Trophoblast cell (in vitro differentiated cells and primary cell): ENCODE measurements around the gene LRPPRC.

Source experiments
- DNase-seq, 2 donors: peaks; one replicate each; pipeline ENCODE4 v3.0.0-alpha.2; 2016
- H2AFZ ChIP-seq: 2 replicates; pipeline ENCODE4 v1.6.1; 2013; ENCODE audit warnings: low read length, moderate library complexity, mild to moderate bottlenecking; ENCODE audit not compliant: insufficient read depth, poor library complexity
- H2AK5ac ChIP-seq: 2 replicates; pipeline ENCODE4 v1.6.1; 2013; ENCODE audit warnings: mild to moderate bottlenecking, low read length
- H2BK120ac ChIP-seq: 2 replicates; pipeline ENCODE4 v1.6.1; 2013; ENCODE audit warnings: low read length, mild to moderate bottlenecking, moderate library complexity; ENCODE audit not compliant: insufficient read depth, poor library complexity
- H2BK12ac ChIP-seq: 2 replicates; pipeline ENCODE4 v1.6.1; 2013; ENCODE audit warnings: mild to moderate bottlenecking, low read length, moderate library complexity
- H2BK5ac ChIP-seq: 2 replicates; pipeline ENCODE4 v1.6.1; 2013; ENCODE audit warnings: low read length, low read depth, moderate library complexity, mild to moderate bottlenecking; ENCODE audit not compliant: poor library complexity
- H3K14ac ChIP-seq: 2 replicates; pipeline ENCODE4 v1.6.1; 2013; ENCODE audit warnings: mild to moderate bottlenecking, low read length
- H3K18ac ChIP-seq: 2 replicates; pipeline ENCODE4 v1.6.1; 2013; ENCODE audit warnings: mild to moderate bottlenecking, low read length
- H3K23ac ChIP-seq: 2 replicates; pipeline ENCODE4 v1.6.1; 2013; ENCODE audit warnings: low read length
- H3K27ac ChIP-seq: 2 replicates; pipeline ENCODE4 v1.5.1; 2013; ENCODE audit warnings: low read depth, mild to moderate bottlenecking, inconsistent platforms, low read length, moderate library complexity
- H3K27me3 ChIP-seq: 2 replicates; pipeline ENCODE4 v1.6.1; 2013; ENCODE audit warnings: inconsistent platforms, mild to moderate bottlenecking, low read length, moderate library complexity; ENCODE audit not compliant: insufficient read depth
- H3K36me3 ChIP-seq, 2 experiments: 1 replicate in 1 of 2; 2 replicates in 1 of 2; pipeline ENCODE4 v1.6.1; 2013; ENCODE audit warnings: low read length in 2 of 2, mild to moderate bottlenecking in 2 of 2, moderate library complexity in 1 of 2; ENCODE audit not compliant: insufficient read depth in 2 of 2, control insufficient read depth in 1 of 2
- H3K4ac ChIP-seq: 2 replicates; pipeline ENCODE4 v1.6.1; 2013; ENCODE audit warnings: low read depth, mild to moderate bottlenecking, low read length, moderate library complexity
- H3K4me1 ChIP-seq, 2 experiments: 1 replicate in 1 of 2; 2 replicates in 1 of 2; pipeline ENCODE4 v1.6.1; 2013; ENCODE audit warnings: low read length in 2 of 2, mild to moderate bottlenecking in 2 of 2, moderate library complexity in 1 of 2; ENCODE audit not compliant: insufficient read depth in 2 of 2, control insufficient read depth in 1 of 2
- H3K4me2 ChIP-seq: 2 replicates; pipeline ENCODE4 v1.6.1; 2013; ENCODE audit warnings: inconsistent platforms, mild to moderate bottlenecking, low read length, moderate library complexity
- H3K4me3 ChIP-seq: 2 replicates; pipeline ENCODE4 v1.5.1; 2013; ENCODE audit warnings: mild to moderate bottlenecking, low read depth, low read length, inconsistent platforms
- H3K79me1 ChIP-seq: one replicate; pipeline ENCODE4 v1.6.1; 2013; ENCODE audit warnings: low read length
- H3K79me2 ChIP-seq: 2 replicates; pipeline ENCODE4 v1.6.1; 2013; ENCODE audit warnings: low read length, mild to moderate bottlenecking; ENCODE audit not compliant: control insufficient read depth, insufficient read depth, poor library complexity
- H3K9ac ChIP-seq: 2 replicates; pipeline ENCODE4 v1.6.1; 2013; ENCODE audit warnings: mild to moderate bottlenecking, low read length
- H3K9me3 ChIP-seq: 2 replicates; pipeline ENCODE4 v1.6.1; 2013; ENCODE audit warnings: low read depth, mild to moderate bottlenecking, control low read depth, inconsistent platforms, low read length; ENCODE audit not compliant: insufficient read depth
- H4K12ac ChIP-seq: 2 replicates; pipeline ENCODE4 v1.6.1; 2013; ENCODE audit warnings: low read depth, mild to moderate bottlenecking, low read length, moderate library complexity
- H4K8ac ChIP-seq: 2 replicates; pipeline ENCODE4 v1.6.1; 2013; ENCODE audit warnings: low read depth, mild to moderate bottlenecking, low read length, moderate library complexity
- H4K91ac ChIP-seq: one replicate; pipeline ENCODE4 v1.6.1; 2013; ENCODE audit warnings: low read depth, mild to moderate bottlenecking, low read length, moderate library complexity
- WGBS: extraction: QIAGEN DNeasy Blood & Tissue Kit; methylation state at CpG from one replicate; pipeline ENCODE4 v1.1.7; 2013; ENCODE audit warnings: missing lambda C conversion rate; ENCODE audit not compliant: insufficient read length, insufficient coverage; ENCODE audit errors: extremely low coverage; 5-methylcytosine and 5-hydroxymethylcytosine counted together

The LRPPRC gene

GRCh38 chr2:43879261-43879660, 116.5 kb downstream of the LRPPRC start:
- H3K4me3 ChIP-seq = no peak overlapping the region
- no peak overlapping the region for H2AK5ac ChIP-seq
- no peaks in the 10 kb centered on the region for H3K9me3 ChIP-seq
- H3K27ac ChIP-seq = no peak overlapping the region
- no peaks in the 10 kb centered on the region for H3K27me3 ChIP-seq
- no peaks in the 10 kb centered on the region for H3K79me1 ChIP-seq
- H4K12ac ChIP-seq = no peak overlapping the region
- H2AFZ ChIP-seq = no peak overlapping the region
- no peak overlapping the region for H3K23ac ChIP-seq
- no peaks in the 10 kb centered on the region for H3K79me2 ChIP-seq
- H2BK120ac ChIP-seq = no peak overlapping the region
- no peaks in the 10 kb centered on the region for H3K4me1 ChIP-seq
- DNase-seq = no peak
- no peak overlapping the region for H3K18ac ChIP-seq
- no peak overlapping the region for H2BK5ac ChIP-seq
- no peak overlapping the region for H3K14ac ChIP-seq
- no peak overlapping the region for H3K9ac ChIP-seq
- no peak overlapping the region for H4K8ac ChIP-seq
- H4K91ac ChIP-seq = no peak overlapping the region
- WGBS = no CpG with 5 or more reads among the region's 5 CpGs
- H3K4me2 ChIP-seq = no peak overlapping the region
- H3K36me3 ChIP-seq = no peaks in the 10 kb centered on the region
- H2BK12ac ChIP-seq = no peak overlapping the region
- H3K4ac ChIP-seq = no peak overlapping the region

DNA sequence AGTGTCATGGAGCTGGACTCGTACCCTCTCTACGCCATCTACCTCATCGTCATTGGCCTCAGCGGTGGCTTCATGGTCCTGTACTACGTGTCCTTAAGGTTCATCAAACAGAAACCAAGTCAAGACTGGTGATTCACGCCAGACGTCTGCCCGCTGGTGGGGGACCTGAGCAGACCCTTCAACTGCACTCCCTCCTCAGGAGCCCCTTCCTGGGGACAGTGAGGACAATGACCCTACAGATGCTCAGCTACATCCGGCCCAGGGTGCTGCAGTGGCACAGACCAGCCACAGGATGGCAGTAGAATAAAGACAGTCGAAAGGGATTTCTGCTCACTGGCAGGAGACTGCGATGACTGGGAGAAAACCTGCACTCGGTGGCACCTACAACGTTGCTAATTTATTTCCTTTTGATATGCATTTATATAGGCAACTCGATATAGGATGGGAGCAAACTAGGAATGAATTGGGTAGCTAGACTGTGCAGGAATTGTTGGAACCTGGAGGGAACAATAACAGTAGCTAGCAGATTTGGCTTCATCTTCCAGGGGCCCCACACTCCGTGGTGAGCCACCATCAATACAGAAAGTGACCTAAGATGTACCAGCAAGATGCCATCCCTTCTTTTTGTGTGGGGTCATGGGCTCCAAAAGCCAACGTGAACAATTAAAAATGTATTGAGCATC, 117.9 kb downstream of the LRPPRC start:
- Histone ChIP-seq H4K91ac (no peak overlapping the region), H3K4me1 (no peaks in the 10 kb centered on the region)
- no CpG with 5 or more reads among the region's 16 CpGs for WGBS

DNA sequence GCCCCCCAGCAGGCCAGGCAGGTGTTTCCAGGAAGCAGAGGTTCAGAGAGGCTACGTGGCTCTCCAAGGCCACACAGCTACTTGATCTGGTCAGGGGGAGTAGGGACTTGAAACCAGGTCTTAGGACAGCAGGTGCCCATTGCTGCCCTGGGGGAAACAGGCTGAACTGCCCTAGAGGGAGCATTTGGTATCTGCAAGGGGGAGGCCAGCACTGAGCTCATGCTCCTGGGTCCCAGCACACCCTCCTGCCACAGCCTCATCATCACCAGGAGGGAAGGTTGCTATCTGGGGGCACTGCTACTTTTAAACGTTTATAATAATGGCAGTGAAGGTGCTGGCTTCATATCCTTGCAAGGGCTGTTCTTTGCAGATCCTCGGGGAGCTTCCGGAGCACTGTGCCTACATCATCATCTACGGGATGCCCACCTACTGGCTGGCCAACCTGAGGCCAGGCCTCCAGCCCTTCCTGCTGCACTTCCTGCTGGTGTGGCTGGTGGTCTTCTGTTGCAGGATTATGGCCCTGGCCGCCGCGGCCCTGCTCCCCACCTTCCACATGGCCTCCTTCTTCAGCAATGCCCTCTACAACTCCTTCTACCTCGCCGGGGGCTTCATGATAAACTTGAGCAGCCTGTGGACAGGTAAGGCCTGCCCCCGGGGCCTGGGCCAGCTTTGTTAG, 120.9 kb downstream of the LRPPRC start:
- H4K12ac ChIP-seq = no peak overlapping the region
- H3K36me3 ChIP-seq = no peaks in the 10 kb centered on the region
- H4K8ac ChIP-seq = no peak overlapping the region
- no peaks in the 10 kb centered on the region for H3K4me1 ChIP-seq
- no peak overlapping the region for H2AFZ ChIP-seq
- no peak overlapping the region for H2BK120ac ChIP-seq
- no peak overlapping the region for H3K23ac ChIP-seq
- H3K27ac ChIP-seq = no peak overlapping the region
- no peak overlapping the region for H2AK5ac ChIP-seq
- H3K79me1 ChIP-seq = no peaks in the 10 kb centered on the region
- H3K9me3 ChIP-seq = no peaks in the 10 kb centered on the region
- no peaks in the 10 kb centered on the region for H3K27me3 ChIP-seq
- H3K79me2 ChIP-seq = no peaks in the 10 kb centered on the region
- no peak overlapping the region for H3K4ac ChIP-seq
- H2BK5ac ChIP-seq = no peak overlapping the region
- H3K14ac ChIP-seq = no peak overlapping the region
- WGBS = no CpG with 5 or more reads among the region's 11 CpGs
- H3K18ac ChIP-seq = no peak overlapping the region
- H3K4me3 ChIP-seq = no peak overlapping the region
- H4K91ac ChIP-seq = no peak overlapping the region
- no peak overlapping the region for H3K9ac ChIP-seq
- DNase-seq = no peak
- H3K4me2 ChIP-seq = no peak overlapping the region
- H2BK12ac ChIP-seq = no peak overlapping the region

More for the DNA sequence above, 117.9 kb downstream of the LRPPRC start:
- no peaks in the 10 kb centered on the region for H3K27me3 ChIP-seq
- H3K4me3 ChIP-seq = no peak overlapping the region
- H3K18ac ChIP-seq = no peak overlapping the region
- no peaks in the 10 kb centered on the region for H3K9me3 ChIP-seq
- no peak overlapping the region for H2AK5ac ChIP-seq
- no peak overlapping the region for H3K4me2 ChIP-seq
- peak overlapping the region; percentile 25 for H4K8ac ChIP-seq
- no peaks in the 10 kb centered on the region for H3K36me3 ChIP-seq
- no peak overlapping the region for H3K23ac ChIP-seq
- H3K14ac ChIP-seq = no peak overlapping the region
- H3K4ac ChIP-seq = no peak overlapping the region
- peak; percentile 58 to 85 for DNase-seq
- no peak overlapping the region for H2AFZ ChIP-seq
- no peak overlapping the region for H2BK12ac ChIP-seq
- H3K79me1 ChIP-seq = no peaks in the 10 kb centered on the region
- H3K79me2 ChIP-seq = no peaks in the 10 kb centered on the region
- H2BK120ac ChIP-seq = no peak overlapping the region
- H3K9ac ChIP-seq = no peak overlapping the region
- H2BK5ac ChIP-seq = no peak overlapping the region
- H3K27ac ChIP-seq = no peak overlapping the region
- H4K12ac ChIP-seq = no peak overlapping the region

GRCh38 chr2:43872151-43872550, 123.6 kb downstream of the LRPPRC start:
- Histone ChIP-seq H3K18ac (no peak overlapping the region), H4K91ac (no peak overlapping the region), H3K36me3 (no peaks in the 10 kb centered on the region), H2AFZ (no peak overlapping the region), H3K79me2 (no peaks in the 10 kb centered on the region), H2BK5ac (no peak overlapping the region), H3K23ac (no peak overlapping the region), H3K4me3 (no peak overlapping the region), H3K79me1 (no peaks in the 10 kb centered on the region), H3K9me3 (no peaks in the 10 kb centered on the region), H3K14ac (no peak overlapping the region), H4K12ac (no peak overlapping the region), H4K8ac (no peak overlapping the region), H3K4me2 (no peak overlapping the region), H2AK5ac (no peak overlapping the region), H2BK12ac (no peak overlapping the region), H3K9ac (no peak overlapping the region), H3K4ac (no peak overlapping the region), H2BK120ac (no peak overlapping the region), H3K4me1 (no peaks in the 10 kb centered on the region), H3K27ac (no peak overlapping the region), H3K27me3 (no peaks in the 10 kb centered on the region)
- no peak for DNase-seq
- WGBS = no CpG with 5 or more reads among the region's 12 CpGs
